B cell (primary cell): ENCODE data around the gene FIBP. TPM values are rescaled to one million over a fixed set of nuclear protein-coding genes. Genes with fewer than 3 reads are reported as not detected.

Source experiments
- ATAC-seq: fragments of 200-7000 bp; cut with Tn5 transposase; one replicate; pipeline ENCODE4 v1.10.0; 2021; ENCODE audit warnings: low read depth, mild to moderate bottlenecking, moderate number of reproducible peaks, moderate library complexity
- CTCF ChIA-PET: fragments of 350-600 bp; sonication (Branson Sonifier 250); formaldehyde crosslinking; loops from one replicate; lab custom pipeline; 2021; ENCODE audit warnings: antibody characterized with exemption, inconsistent platforms; lab: Charles Lee
- POLR2A ChIA-PET: fragments of 350-600 bp; sonication (Branson Sonifier 250); formaldehyde crosslinking; loops from one replicate; lab custom pipeline; 2021; ENCODE audit warnings: antibody characterized with exemption; lab: Charles Lee
- DNase-seq: peaks from one replicate; pipeline ENCODE4 v3.0.0; 2013
- H2AFZ ChIP-seq: 2 replicates; pipeline ENCODE4 v1.6.1; 2012; ENCODE audit warnings: mild to moderate bottlenecking, low read depth, low read length; ENCODE audit not compliant: insufficient read depth, poor library complexity, severe bottlenecking
- H3K27ac ChIP-seq, 2 donors: 1 replicate in 1 of 2; 2 replicates in 1 of 2; pipeline ENCODE4 v1.5.1; 2012 to 2013; ENCODE audit warnings: low read length in 2 of 2, mild to moderate bottlenecking in 2 of 2, moderate library complexity in 1 of 2
- H3K27me3 ChIP-seq, 4 experiments: fragments of 200-600 bp in 1 of 4; sonication (generic) in 1 of 4; replicated peaks in 1 of 4; 1 replicate in 2 of 4; 2 replicates in 2 of 4; pipeline versions ENCODE4 v1.6.1 to v1.7.0; 2013 to 2016; ENCODE audit warnings: low read length in 3 of 4, mild to moderate bottlenecking in 2 of 4, mixed read lengths in 1 of 4, moderate library complexity in 1 of 4; ENCODE audit not compliant: insufficient read depth in 4 of 4, control insufficient read depth in 3 of 4; ENCODE audit errors: control extremely low read depth in 1 of 4
- H3K36me3 ChIP-seq, 2 experiments: replicated peaks in 1 of 2; 1 replicate in 1 of 2; 2 replicates in 1 of 2; pipeline versions ENCODE4 v1.6.1 to v1.7.1; 2013; ENCODE audit warnings: low read length in 1 of 2; ENCODE audit not compliant: insufficient read depth in 2 of 2, control insufficient read depth in 1 of 2; ENCODE audit errors: control extremely low read depth in 1 of 2, extremely low read depth in 1 of 2
- H3K4me1 ChIP-seq, 2 donors: fragments of 200-600 bp in 1 of 2; sonication (generic) in 1 of 2; 1 replicate in 1 of 2; 2 replicates in 1 of 2; pipeline versions ENCODE4 v1.5.1 to v1.6.1; 2013 to 2017; ENCODE audit warnings: low read length in 2 of 2; ENCODE audit not compliant: control insufficient read depth in 2 of 2, insufficient read depth in 2 of 2
- H3K4me2 ChIP-seq: replicated peaks from 2 replicates; pipeline ENCODE3; 2012; ENCODE audit warnings: mild to moderate bottlenecking, low read depth, low read length; ENCODE audit not compliant: poor library complexity, severe bottlenecking
- H3K4me3 ChIP-seq, 5 experiments: fragments of 200-600 bp in 1 of 5; sonication (generic) in 1 of 5; 1 replicate in 3 of 5; 2 replicates in 2 of 5; pipeline versions ENCODE4 v1.5.1 to v1.7.0; 2011 to 2016; ENCODE audit warnings: low read length in 4 of 5, mild to moderate bottlenecking in 4 of 5, low read depth in 2 of 5, control low read depth in 1 of 5, moderate library complexity in 1 of 5; ENCODE audit not compliant: insufficient read depth in 1 of 5; ENCODE audit errors: control extremely low read depth in 1 of 5, extremely low read depth in 1 of 5
- H3K79me2 ChIP-seq: fragments of 200-600 bp; sonication (generic); one replicate; pipeline ENCODE4 v1.6.0; 2016; ENCODE audit warnings: low read length; ENCODE audit not compliant: control insufficient read depth, insufficient read depth
- H3K9ac ChIP-seq: fragments of 200-600 bp; sonication (generic); 2 replicates; pipeline ENCODE4 v1.6.1; 2017; ENCODE audit warnings: mild to moderate bottlenecking, low read length, moderate library complexity
- H3K9me3 ChIP-seq, 3 donors: one replicate each; pipeline versions ENCODE4 v1.6.1 to v1.7.1; 2013; ENCODE audit warnings: low read length in 2 of 3; ENCODE audit not compliant: control insufficient read depth in 2 of 3, insufficient read depth in 1 of 3; ENCODE audit errors: control extremely low read depth in 1 of 3
- H4K20me1 ChIP-seq: 2 replicates; pipeline ENCODE4 v1.6.0; 2012; ENCODE audit warnings: mild to moderate bottlenecking, low read length; ENCODE audit not compliant: insufficient read depth, control insufficient read depth, poor library complexity, severe bottlenecking
- H3K27ac Mint-ChIP-seq: one replicate; pipeline ENCODE4 v1.8.0; 2021; ENCODE audit warnings: mixed read lengths
- H3K27me3 Mint-ChIP-seq: one replicate; pipeline ENCODE4 v1.8.0; 2021; ENCODE audit warnings: mixed read lengths
- H3K4me1 Mint-ChIP-seq: one replicate; pipeline ENCODE4 v1.8.0; 2021; ENCODE audit warnings: mixed read lengths
- H3K4me3 Mint-ChIP-seq: one replicate; pipeline ENCODE4 v1.8.0; 2021; ENCODE audit warnings: mixed read lengths
- H3K9me3 Mint-ChIP-seq: one replicate; pipeline ENCODE4 v1.8.0; 2022; ENCODE audit warnings: mixed read lengths; ENCODE audit not compliant: insufficient read depth
- CTCF ChIP-seq: fragments of 200-600 bp; IDR thresholded peaks from one replicate; pipeline ENCODE4 v1.8.0; 2022; ENCODE audit warnings: antibody characterized with exemption, mild to moderate bottlenecking
- EZH2 ChIP-seq: IDR thresholded peaks from 2 replicates; pipeline ENCODE4 v1.6.1; 2012; ENCODE audit warnings: borderline replicate concordance, low read depth, mild to moderate bottlenecking, moderate library complexity, low read length; ENCODE audit not compliant: insufficient read depth, poor library complexity, severe bottlenecking
- WGBS: methylation state at CpG from one replicate; pipeline ENCODE4 v1.1.5; 2013; ENCODE audit warnings: missing lambda C conversion rate; ENCODE audit not compliant: insufficient coverage; 5-methylcytosine and 5-hydroxymethylcytosine counted together
- intact Hi-C: fragments of 100-400 bp; cut with micrococcal nuclease; formaldehyde crosslinking; loops from one replicate; pipeline ENCODE4 v1.10.0; 2022
- polyA plus RNA-seq: library from polyadenylated mRNA; depleted of rRNA; stranded (reverse); fragments of >200 nt; gene quantifications from 2 replicates; pipeline ENCODE4 v1.2.3, GENCODE V29; 2012
- total RNA-seq, 2 donors: library from RNA; stranded (reverse); fragments of 120-200 nt in 1 of 2; gene quantifications; 1 replicate in 1 of 2; 2 replicates in 1 of 2; pipeline versions ENCODE4 v1.2.3 to v1.2.4, GENCODE V29; 2013 to 2022

Gene FIBP
- total and polyA plus RNA-seq, 2 donors (not counting 1 experiment from before 2014, with no cell fraction given) = 63.4 to 128 TPM

GRCh38 chr11:65851811-65852507 is 36.3 kb downstream of the FIBP start:
- H3K27ac ChIP-seq = no peak overlapping the region
- H3K36me3 ChIP-seq = peaks cover 0 to 62% of the 10 kb centered on the region in 2 experiments
- H3K4me1 ChIP-seq = peaks cover 11 to 22% of the 10 kb centered on the region in 2 donors
- no peak for TF ChIP-seq EZH2
- TF ChIP-seq CTCF = no peak
- no peak overlapping the region for H3K4me3 Mint-ChIP-seq
- no peak overlapping the region for H3K4me3 ChIP-seq
- ATAC-seq (no peak), DNase-seq (peak; percentile 19)
- H3K4me1 Mint-ChIP-seq = peaks cover 32% of the 10 kb centered on the region
- no peaks in the 10 kb centered on the region for H3K27me3 ChIP-seq
- H2AFZ ChIP-seq = no peak overlapping the region
- peaks cover 66% of the 10 kb centered on the region for H4K20me1 ChIP-seq
- no peaks in the 10 kb centered on the region for H3K27me3 Mint-ChIP-seq
- no peak overlapping the region for H3K4me2 ChIP-seq
- 95% methylated on average over 10 of the region's 10 CpGs for WGBS
- H3K9me3 Mint-ChIP-seq = no peaks in the 10 kb centered on the region
- intact Hi-C loops = no loop called here
- H3K9me3 ChIP-seq = peaks cover 0 to 15% (median 0%) of the 10 kb centered on the region in 3 donors
- ChIA-PET CTCF (interaction anchor here (2.8 kb wide), 1 partner anchor 8 kb away, joined by 15 read pairs; the partner anchor contains the start of gene MUS81), POLR2A (no interaction called here)
- peaks cover 38% of the 10 kb centered on the region for H3K79me2 ChIP-seq
- H3K9ac ChIP-seq = no peak overlapping the region
- peak overlapping the region; percentile 51 for H3K27ac Mint-ChIP-seq

GRCh38 chr11:65851083-65851579 is 37.1 kb downstream of the FIBP start:
- no peak overlapping the region for H3K4me3 Mint-ChIP-seq
- H3K4me1 Mint-ChIP-seq = peaks cover 24% of the 10 kb centered on the region
- no peak overlapping the region for H3K27ac ChIP-seq
- intact Hi-C loops = no loop called here
- H3K27ac Mint-ChIP-seq = no peak overlapping the region
- H2AFZ ChIP-seq = no peak overlapping the region
- 95% methylated on average over 12 of the region's 14 CpGs for WGBS
- H3K79me2 ChIP-seq = peaks cover 29% of the 10 kb centered on the region
- POLR2A ChIA-PET = interaction anchor here (0.6 kb wide), 2 partner anchors 7 to 117 kb away, joined by 3 to 8 read pairs; no protein-coding TSS in a partner anchor
- no peak overlapping the region for H3K4me3 ChIP-seq
- H4K20me1 ChIP-seq = peaks cover 57% of the 10 kb centered on the region
- H3K9ac ChIP-seq = no peak overlapping the region
- H3K27me3 ChIP-seq = no peaks in the 10 kb centered on the region
- H3K9me3 Mint-ChIP-seq = no peaks in the 10 kb centered on the region
- peak; percentile 24 for ATAC-seq
- TF ChIP-seq CTCF (peak; percentile 47), EZH2 (no peak)
- CTCF ChIA-PET = interaction anchor here (2.8 kb wide), 1 partner anchor 9 kb away, joined by 15 read pairs; the partner anchor contains the start of gene MUS81
- H3K9me3 ChIP-seq = peaks cover 0 to 15% (median 0%) of the 10 kb centered on the region in 3 donors
- peaks cover 6 to 15% of the 10 kb centered on the region in 2 donors for H3K4me1 ChIP-seq
- H3K4me2 ChIP-seq = no peak overlapping the region
- no peak for DNase-seq
- H3K27me3 Mint-ChIP-seq = no peaks in the 10 kb centered on the region
- peaks cover 0 to 58% of the 10 kb centered on the region in 2 experiments for H3K36me3 ChIP-seq
